Bronchial epithelial cell (primary cell): ENCODE measurements around the gene AGK. TPM values are rescaled to one million over a fixed set of nuclear protein-coding genes. Genes with fewer than 3 reads are reported as not detected.

Source experiments
- DNase-seq: peaks from one replicate; pipeline ENCODE4 v3.0.0-alpha.2; 2010; ENCODE audit warnings: low read depth
- FAIRE-seq: peaks from 2 replicates; lab custom pipeline; 2011; peaks lifted over from hg19 to GRCh38; lab: Jason Lieb, UNC
- H3K27me3 ChIP-seq: 2 replicates; pipeline ENCODE4 v1.5.1; 2011; ENCODE audit warnings: low read length; ENCODE audit not compliant: control insufficient read depth, insufficient read depth
- H3K36me3 ChIP-seq: 2 replicates; pipeline ENCODE4 v1.5.1; 2011; ENCODE audit warnings: low read length; ENCODE audit not compliant: control insufficient read depth, insufficient read depth
- H3K4me3 ChIP-seq: 2 replicates; pipeline ENCODE4 v1.5.1; 2011; ENCODE audit warnings: mild to moderate bottlenecking, low read depth, low read length, control low read depth
- total RNA-seq: library from RNA; depleted of rRNA; stranded (reverse); fragments of >200 nt; gene quantifications from 2 replicates; pipeline ENCODE4 v1.2.1, GENCODE V29; 2014
- TF ChIP-seq, protein P1 (sequence below): IDR thresholded peaks from 2 replicates; pipeline ENCODE4 v1.5.1; 2011; ENCODE audit warnings: mild to moderate bottlenecking, moderate library complexity, low read length, control low read depth, inconsistent platforms; ENCODE audit not compliant: insufficient read depth, severe bottlenecking

The AGK gene
- total RNA-seq, 1 donor from 2014 or later = 18.4 TPM

- DNase-seq (peak; percentile 68), FAIRE-seq (peak; percentile 92)
- Histone ChIP-seq H3K36me3 (peaks cover 10% of the 10 kb centered on the region), H3K4me3 (no peak overlapping the region), H3K27me3 (no peaks in the 10 kb centered on the region)
- TF ChIP-seq, protein P1, sequence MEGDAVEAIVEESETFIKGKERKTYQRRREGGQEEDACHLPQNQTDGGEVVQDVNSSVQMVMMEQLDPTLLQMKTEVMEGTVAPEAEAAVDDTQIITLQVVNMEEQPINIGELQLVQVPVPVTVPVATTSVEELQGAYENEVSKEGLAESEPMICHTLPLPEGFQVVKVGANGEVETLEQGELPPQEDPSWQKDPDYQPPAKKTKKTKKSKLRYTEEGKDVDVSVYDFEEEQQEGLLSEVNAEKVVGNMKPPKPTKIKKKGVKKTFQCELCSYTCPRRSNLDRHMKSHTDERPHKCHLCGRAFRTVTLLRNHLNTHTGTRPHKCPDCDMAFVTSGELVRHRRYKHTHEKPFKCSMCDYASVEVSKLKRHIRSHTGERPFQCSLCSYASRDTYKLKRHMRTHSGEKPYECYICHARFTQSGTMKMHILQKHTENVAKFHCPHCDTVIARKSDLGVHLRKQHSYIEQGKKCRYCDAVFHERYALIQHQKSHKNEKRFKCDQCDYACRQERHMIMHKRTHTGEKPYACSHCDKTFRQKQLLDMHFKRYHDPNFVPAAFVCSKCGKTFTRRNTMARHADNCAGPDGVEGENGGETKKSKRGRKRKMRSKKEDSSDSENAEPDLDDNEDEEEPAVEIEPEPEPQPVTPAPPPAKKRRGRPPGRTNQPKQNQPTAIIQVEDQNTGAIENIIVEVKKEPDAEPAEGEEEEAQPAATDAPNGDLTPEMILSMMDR = peak; percentile 70
These were observed 103.3 kb downstream of the AGK start for GRCh38 chr7:141654551-141654950.

DNA sequence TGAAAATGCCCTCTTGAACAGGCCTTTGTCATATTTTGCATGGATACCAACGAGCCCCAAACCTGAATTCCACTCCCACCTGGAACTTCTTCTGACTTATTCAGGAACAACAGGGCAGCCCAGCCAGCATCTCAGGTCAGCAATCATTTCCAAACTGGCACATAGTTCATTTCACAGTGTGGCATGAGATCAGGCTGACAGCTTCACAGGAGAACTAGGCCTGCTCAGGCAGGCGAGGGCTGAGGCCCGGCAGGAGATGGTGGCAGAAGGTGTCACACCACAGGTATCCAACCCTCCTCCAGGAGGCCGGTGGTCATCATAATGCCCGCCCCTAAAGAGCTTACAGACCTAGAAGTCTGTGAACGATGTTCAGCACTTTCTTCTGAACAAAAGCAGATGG, 108.3 kb downstream of the AGK start:
- no peaks in the 10 kb centered on the region for H3K27me3 ChIP-seq
- TF ChIP-seq, protein P1 = no peak
- DNase-seq (no peak), FAIRE-seq (no peak)
- no peak overlapping the region for H3K4me3 ChIP-seq
- peaks cover 8% of the 10 kb centered on the region for H3K36me3 ChIP-seq

DNA sequence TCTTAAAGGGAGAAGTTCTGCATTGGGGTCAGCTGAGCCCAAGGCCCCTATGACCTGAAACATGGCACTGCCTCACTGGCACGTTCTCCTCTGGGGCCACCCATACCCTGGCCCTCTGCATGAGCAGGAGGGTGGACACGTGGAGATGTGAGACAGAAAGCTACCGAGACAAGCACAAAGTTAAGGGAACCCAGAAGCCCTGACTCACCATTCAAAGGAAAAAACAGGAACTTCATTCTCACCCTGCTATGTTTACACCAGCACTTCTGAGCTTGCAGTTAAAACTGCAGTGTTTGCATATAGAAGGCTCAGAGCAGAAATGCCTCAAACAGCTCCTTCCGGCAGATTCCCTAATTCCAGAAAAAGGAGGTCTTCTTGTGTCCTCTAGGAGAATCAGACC, 109.0 kb downstream of the AGK start:
- Histone ChIP-seq H3K27me3 (no peaks in the 10 kb centered on the region), H3K4me3 (no peak overlapping the region), H3K36me3 (peaks cover 13% of the 10 kb centered on the region)
- FAIRE-seq = no peak
- TF ChIP-seq, protein P1 = no peak
- no peak for DNase-seq

DNA sequence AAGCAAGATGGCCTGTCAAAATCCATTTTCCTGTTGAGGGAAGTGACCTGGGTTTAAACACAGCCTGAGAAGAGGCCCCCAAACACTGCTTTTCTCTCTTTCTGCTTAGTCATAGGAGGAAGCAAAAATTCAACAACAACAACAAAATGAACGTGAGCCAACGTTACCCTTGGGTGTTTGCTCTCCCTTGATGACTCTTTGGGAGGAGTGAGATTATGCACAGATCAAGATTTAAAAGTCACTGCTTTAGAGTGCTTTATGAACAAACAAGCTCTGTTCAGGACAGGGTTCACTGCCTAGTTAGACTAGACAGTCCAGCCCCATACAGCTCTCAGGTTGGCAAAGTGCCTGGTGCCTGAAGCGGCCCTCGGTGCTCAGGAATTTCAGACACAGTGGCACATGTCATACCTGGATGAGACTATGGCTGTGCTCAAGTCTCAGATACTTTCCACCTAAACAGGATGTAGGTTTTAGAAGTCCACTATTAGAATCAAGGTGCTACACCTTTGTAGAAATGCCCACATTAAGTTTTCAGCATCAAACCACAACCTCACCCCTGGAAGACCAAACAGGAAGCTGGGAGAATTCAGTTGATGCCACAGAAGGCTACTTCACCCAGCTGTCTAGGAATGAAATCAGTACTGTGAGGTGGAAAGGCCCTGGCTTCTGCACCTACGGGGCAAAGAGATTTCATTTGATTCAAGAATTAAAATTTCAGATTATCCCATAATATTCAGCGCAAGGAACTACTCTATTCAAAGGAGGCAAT, 112.1 kb downstream of the AGK start:
- DNase-seq (peak; percentile 76), FAIRE-seq (no peak)

GRCh38 chr7:141664450-141664849, 113.2 kb downstream of the AGK start:
- TF ChIP-seq, protein P1 = no peak
- FAIRE-seq (no peak), DNase-seq (no peak)
- Histone ChIP-seq H3K27me3 (no peaks in the 10 kb centered on the region), H3K36me3 (peaks cover 11% of the 10 kb centered on the region), H3K4me3 (no peak overlapping the region)

More for the DNA sequence above, 112.1 kb downstream of the AGK start:
- no peaks in the 10 kb centered on the region for H3K27me3 ChIP-seq
- H3K4me3 ChIP-seq = no peak overlapping the region
- TF ChIP-seq, protein P1 = no peak
- H3K36me3 ChIP-seq = peaks cover 12% of the 10 kb centered on the region
